Measurements from ENCODE around the gene FAM153A.
"Not testable (repeated sequence)": the region's sequence is repeated elsewhere in the genome, so short reads cannot be mapped to it uniquely, and the experiment has no call there.

DNA sequence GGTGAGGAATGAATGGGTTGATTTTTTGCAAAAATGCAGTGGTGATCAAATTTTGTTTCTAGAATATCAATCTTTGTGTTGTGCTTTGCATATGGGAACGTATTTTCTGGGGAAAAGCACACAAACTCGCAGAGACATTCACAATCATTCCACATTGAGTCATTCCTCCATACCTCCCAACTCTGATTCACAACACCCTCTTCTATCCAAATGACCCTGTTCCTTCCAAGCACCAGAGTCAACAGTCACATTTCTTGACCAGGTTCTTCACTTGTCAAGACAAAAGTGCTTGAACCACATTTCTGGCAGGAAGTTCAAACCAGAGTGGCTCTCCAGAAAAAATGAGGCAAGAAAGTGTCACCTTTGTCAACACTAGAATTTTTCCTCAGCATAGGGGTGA, 35.3 kb downstream of the FAM153A start:
- TF ChIP-seq, protein P1, sequence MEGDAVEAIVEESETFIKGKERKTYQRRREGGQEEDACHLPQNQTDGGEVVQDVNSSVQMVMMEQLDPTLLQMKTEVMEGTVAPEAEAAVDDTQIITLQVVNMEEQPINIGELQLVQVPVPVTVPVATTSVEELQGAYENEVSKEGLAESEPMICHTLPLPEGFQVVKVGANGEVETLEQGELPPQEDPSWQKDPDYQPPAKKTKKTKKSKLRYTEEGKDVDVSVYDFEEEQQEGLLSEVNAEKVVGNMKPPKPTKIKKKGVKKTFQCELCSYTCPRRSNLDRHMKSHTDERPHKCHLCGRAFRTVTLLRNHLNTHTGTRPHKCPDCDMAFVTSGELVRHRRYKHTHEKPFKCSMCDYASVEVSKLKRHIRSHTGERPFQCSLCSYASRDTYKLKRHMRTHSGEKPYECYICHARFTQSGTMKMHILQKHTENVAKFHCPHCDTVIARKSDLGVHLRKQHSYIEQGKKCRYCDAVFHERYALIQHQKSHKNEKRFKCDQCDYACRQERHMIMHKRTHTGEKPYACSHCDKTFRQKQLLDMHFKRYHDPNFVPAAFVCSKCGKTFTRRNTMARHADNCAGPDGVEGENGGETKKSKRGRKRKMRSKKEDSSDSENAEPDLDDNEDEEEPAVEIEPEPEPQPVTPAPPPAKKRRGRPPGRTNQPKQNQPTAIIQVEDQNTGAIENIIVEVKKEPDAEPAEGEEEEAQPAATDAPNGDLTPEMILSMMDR (IDR thresholded peaks at IDR 0.05), result not testable (repeated sequence)
- TF ChIP-seq POLR2A (IDR thresholded peaks at IDR 0.05), result not testable (repeated sequence)

Measured in testis (tissue), 2 donors.